Measurements from ENCODE around the gene CYP26B1. TPM values are rescaled to one million over a fixed set of nuclear protein-coding genes. Genes with fewer than 3 reads are reported as not detected.

Gene CYP26B1
- polyA plus RNA-seq, 1 donor = 15.8 TPM

GRCh38 chr2:72082021-72082601, 65.6 kb downstream of the CYP26B1 start:
- no peak for DNase-seq (ENCODE audit: low read depth)

- no peak for DNase-seq (ENCODE audit: low read depth)
These were observed 66.2 kb downstream of the CYP26B1 start for GRCh38 chr2:72081451-72081850.

- DNase-seq (ENCODE audit: low read depth) = no peak
These were observed 67.1 kb downstream of the CYP26B1 start for GRCh38 chr2:72080286-72081145.

Data from forelimb muscle (tissue), 1 donor.